ELR (cell line): Measurements from ENCODE around the gene CATSPER1.

ENCODE experiments used
- DNase-seq: peaks from one replicate; pipeline ENCODE4 v3.0.0-alpha.2; 2015; ENCODE audit warnings: low read depth

Gene CATSPER1

GRCh38 chr11:66026017-66026529 is at the start of gene CATSPER1:
Gene CATSPER1, minus strand, starts transcription at chr11:66026479. Its CDS starts 100 bp downstream, at chr11:66026379.
- no peak for DNase-seq

- DNase-seq: no peak
These were observed 49.0 kb upstream of the CATSPER1 start for GRCh38 chr11:66075273-66075672.

GRCh38 chr11:66073669-66074068 is 47.4 kb upstream of the CATSPER1 start:
- DNase-seq: no peak

GRCh38 chr11:66072518-66072917 is 46.2 kb upstream of the CATSPER1 start:
- DNase-seq: no peak

- DNase-seq: peak; percentile 47
These were observed 45.8 kb upstream of the CATSPER1 start for GRCh38 chr11:66072081-66072480.

- peak; percentile 29 for DNase-seq
These were observed 45.1 kb upstream of the CATSPER1 start for GRCh38 chr11:66071381-66071801.

- peak; percentile 68 for DNase-seq
These were observed 44.5 kb upstream of the CATSPER1 start for GRCh38 chr11:66070604-66071380.

GRCh38 chr11:66069715-66070603 is 43.7 kb upstream of the CATSPER1 start, which contains the start of gene PACS1:
Gene PACS1, plus strand, starts transcription at chr11:66070272. Its CDS starts 215 bp downstream, at chr11:66070487.
- DNase-seq: peak; percentile 75

GRCh38 chr11:66068923-66069714 is 42.8 kb upstream of the CATSPER1 start:
- peak; percentile 67 for DNase-seq

GRCh38 chr11:66068154-66068821 is 42.0 kb upstream of the CATSPER1 start:
- peak; percentile 77 for DNase-seq

- DNase-seq: no peak
These were observed 41.4 kb upstream of the CATSPER1 start for GRCh38 chr11:66067640-66068039.

GRCh38 chr11:66066751-66067150 is 40.5 kb upstream of the CATSPER1 start:
- DNase-seq: no peak

GRCh38 chr11:66064571-66064970 is 38.3 kb upstream of the CATSPER1 start:
- DNase-seq: no peak

GRCh38 chr11:66063900-66064299 is 37.6 kb upstream of the CATSPER1 start:
- DNase-seq: no peak

- no peak for DNase-seq
These were observed 36.1 kb upstream of the CATSPER1 start for GRCh38 chr11:66062408-66062807.

GRCh38 chr11:66061268-66061667 is 35.0 kb upstream of the CATSPER1 start:
- no peak for DNase-seq

GRCh38 chr11:66059966-66060680 is 33.8 kb upstream of the CATSPER1 start:
- DNase-seq: no peak

GRCh38 chr11:66056501-66056900 is 30.2 kb upstream of the CATSPER1 start:
- no peak for DNase-seq

GRCh38 chr11:66055021-66055420 is 28.7 kb upstream of the CATSPER1 start:
- no peak for DNase-seq

GRCh38 chr11:66052664-66052982 is 26.3 kb upstream of the CATSPER1 start:
- DNase-seq: no peak
